ENCODE measurements around the gene LRIT2.
A peak's percentile ranks its signal among the peaks of the same experiment; 100 is the strongest.
"Not testable (repeated sequence)": the region's sequence is repeated elsewhere in the genome, so short reads cannot be mapped to it uniquely, and the experiment has no call there.

LRIT2 gene

GRCh38 chr10:84184517-84184916, 40.8 kb downstream of the LRIT2 start:
- no peak for DNase-seq (ENCODE audit: low read depth)

DNA sequence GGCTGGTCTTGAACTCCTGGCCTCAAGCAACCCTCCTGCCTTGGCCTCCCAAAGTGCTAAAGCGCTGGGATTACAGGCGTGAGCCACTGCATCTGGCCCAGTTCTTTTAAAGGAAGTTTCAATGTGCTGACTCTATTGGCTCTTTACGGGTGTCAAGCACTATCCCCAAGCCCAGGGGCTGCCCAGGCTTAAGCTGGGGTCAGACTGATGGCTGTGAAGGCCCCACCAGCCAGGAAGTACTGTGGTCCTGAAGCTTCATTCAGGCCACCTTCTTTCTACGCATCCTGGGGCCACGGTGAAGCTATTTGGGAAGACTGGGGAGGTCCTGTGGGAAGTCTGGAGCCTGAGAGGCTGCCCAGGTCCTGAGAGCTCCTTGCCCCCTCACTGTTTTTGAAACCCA, 43.7 kb downstream of the LRIT2 start:
- no peak for DNase-seq (ENCODE audit: low read depth)

GRCh38 chr10:84180386-84180785, 45.0 kb downstream of the LRIT2 start:
- not testable (repeated sequence) for DNase-seq (ENCODE audit: low read depth)

DNA sequence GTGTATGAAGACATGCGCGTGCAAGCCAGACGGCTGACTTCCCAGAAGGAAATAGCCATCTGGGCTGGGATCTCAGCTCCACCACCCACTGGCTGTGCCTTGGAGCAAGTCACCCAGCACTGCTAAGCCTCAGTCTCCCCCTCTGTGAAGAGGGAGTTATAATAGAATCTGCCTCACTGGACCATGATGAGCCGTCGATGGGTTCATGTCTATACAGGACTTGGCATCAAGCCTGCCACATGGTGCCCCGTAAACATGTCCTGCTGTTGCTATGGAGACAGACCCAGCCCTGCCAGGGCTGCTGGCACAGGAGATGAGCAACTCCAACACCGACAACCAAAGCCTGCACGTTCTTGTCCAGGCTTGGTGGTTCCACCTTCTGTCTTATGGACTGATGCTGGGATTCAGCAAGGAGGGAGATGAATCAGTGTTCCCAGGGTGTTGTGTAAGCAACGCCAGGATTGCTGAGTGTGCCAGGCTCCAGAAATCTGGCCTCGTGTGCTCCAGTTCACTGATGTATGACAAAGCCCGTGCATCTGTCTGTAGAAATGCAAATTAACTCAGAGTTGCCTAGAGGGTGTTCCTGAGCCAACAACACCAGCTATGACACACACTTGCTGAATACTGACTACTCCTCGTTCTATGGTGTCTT, 46.2 kb downstream of the LRIT2 start:
- DNase-seq (ENCODE audit: low read depth), result no peak

DNA sequence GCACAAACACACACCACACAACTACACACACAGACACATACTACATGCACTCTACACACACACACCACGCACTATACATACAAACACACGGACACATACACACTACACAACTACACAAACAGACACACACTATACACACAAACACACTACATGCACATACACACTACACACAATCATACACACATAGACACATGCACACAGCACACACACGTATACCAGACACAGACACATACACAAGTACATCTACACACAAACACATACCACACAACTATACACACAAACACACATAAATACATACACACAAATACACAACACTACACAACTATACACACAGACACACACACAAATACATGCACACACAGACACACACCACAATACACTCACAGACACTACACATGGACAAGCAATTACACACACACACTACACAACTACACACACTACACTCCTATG, 47.2 kb downstream of the LRIT2 start:
- no peak for DNase-seq (ENCODE audit: low read depth)

- peak; percentile 51 for DNase-seq (ENCODE audit: low read depth)
These were observed 47.7 kb downstream of the LRIT2 start for GRCh38 chr10:84177541-84178141.

DNA sequence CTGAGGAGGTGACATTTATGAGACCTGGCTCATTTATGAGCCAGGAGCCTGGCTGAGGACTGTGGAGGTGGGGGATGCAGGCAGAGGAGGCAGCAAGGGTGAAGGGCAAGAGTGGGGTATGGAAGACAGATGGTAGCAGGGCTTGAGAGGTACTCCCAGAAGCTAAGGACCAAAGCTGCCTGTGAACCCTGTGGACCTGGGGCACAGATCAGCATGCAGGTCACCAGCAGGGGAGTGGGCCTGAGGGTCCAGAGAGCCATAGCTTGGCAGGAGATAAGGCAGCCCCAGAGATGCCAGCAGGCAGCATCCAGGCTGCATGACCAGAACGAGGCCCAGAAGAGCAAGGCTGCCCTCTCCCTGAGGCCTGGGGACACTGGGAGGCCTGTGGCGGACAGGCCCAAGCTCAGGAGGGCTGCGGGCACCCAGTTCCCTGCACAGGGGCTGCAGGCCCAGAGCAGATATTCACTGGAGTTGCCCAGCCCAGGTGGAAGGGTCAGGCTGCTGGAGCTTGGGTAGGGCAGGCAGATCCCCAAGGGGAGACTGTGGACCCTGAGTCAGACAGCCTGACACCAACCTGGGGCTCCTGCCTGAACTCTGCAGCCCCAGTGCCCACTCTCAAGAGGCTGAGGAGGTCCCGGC, 48.4 kb downstream of the LRIT2 start:
- DNase-seq (ENCODE audit: low read depth), result no peak

DNA sequence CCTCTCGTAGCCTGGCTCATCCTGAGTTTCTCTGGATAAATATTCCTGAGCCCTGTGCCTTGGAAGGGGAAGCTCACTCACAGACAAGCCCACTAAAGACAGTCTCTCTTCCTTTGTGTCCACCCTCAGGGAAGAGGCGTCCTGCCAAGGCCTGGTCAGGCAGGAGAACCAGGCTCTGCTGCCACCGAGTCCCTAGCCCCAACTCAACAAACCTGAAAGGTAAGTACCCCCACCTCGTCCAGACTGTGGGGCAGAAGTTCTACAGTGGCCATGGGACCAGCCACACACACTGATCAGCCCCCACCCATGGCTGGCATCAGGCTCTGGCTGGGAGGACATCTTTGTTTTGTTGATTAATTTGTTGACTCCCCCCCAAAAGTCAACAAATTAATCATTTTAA, 49.0 kb downstream of the LRIT2 start:
- no peak for DNase-seq (ENCODE audit: low read depth)

DNA sequence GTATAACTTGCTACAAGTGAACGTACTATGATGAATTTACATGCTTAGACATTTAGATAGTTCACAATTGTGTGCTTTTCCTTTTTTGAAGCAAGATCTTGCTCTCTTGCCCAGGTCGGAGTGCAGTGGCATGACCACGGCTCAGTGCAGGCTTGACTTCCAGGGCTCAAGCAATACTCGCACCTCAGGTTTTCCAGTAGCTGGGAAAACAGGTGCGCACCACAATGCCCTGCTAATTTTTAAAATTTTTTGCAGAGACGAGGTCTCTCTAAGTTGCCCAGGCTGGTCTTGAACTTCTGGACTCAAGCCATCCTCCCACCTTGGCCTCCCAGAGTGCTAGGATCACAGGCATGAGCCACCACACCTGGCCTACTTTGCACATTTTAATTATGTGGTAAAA, 49.9 kb downstream of the LRIT2 start:
- DNase-seq (ENCODE audit: low read depth), result no peak

DNA sequence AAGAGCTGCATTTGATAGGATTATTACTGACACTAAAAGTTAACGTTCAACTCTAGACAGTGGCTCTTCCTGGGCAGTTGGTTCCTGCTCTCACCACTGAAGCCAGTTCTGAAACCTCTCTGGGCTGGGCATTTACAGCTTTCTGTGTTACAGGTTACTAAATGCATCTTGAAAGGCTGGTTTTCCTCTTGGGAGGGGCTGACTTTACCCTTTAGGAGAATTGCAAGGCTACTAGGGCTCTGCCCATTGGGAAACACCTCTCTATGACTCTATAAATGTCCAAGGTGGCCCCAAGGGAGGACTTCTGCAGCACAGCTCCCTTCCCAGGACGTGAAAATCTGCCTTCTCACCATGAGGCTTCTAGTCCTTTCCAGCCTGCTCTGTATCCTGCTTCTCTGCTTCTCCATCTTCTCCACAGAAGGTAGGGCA, 51.8 kb downstream of the LRIT2 start, which contains the start of gene GPR15LG:
Gene GPR15LG (plus strand): TSS at position 301 of the 429 bp plus-strand sequence. CDS start 51 bp downstream, at position 352.
- DNase-seq (ENCODE audit: low read depth), result no peak

DNA sequence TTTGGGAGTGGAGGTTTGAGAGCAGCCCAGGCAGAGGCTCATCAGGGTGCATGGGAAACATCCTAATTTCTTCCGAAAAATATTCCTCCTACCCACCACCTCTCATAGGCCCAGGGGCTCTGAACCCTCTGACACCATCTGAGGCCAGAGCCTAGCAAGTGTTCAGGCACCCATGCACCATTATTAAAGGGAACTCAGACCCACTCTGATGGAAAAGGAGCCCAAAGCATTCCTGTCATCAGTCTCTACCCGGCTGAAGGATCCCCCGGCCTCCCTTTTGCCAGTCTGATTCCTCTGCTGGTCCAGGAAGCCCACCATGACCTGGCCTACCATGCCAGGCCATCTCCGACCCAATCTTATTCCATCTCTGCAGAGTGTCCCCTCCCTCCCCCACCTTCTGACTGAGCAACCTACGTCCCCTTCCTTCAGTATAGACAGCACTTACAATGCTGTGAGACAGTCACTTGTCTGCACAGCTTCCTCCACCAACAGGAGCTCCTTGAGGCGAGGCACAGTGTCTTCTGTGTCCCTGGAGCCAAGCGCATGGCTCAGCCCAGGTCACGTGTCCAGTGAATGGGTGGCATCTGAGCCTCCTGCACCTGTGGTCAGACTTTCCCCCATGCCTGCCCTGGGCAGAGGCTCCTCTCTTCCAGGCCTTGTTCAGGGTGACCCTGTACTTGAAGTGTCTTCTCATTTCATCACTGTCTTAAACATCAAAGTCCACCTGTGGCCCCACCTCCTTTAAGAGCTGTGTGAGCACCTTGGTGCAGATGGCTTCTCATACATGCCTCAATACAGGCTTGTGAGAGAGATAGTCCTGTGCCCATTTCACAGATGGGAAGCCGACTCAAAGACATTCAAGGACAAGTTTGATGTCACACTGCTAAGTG, 52.6 kb downstream of the LRIT2 start:
- no peak for DNase-seq (ENCODE audit: low read depth)

DNA sequence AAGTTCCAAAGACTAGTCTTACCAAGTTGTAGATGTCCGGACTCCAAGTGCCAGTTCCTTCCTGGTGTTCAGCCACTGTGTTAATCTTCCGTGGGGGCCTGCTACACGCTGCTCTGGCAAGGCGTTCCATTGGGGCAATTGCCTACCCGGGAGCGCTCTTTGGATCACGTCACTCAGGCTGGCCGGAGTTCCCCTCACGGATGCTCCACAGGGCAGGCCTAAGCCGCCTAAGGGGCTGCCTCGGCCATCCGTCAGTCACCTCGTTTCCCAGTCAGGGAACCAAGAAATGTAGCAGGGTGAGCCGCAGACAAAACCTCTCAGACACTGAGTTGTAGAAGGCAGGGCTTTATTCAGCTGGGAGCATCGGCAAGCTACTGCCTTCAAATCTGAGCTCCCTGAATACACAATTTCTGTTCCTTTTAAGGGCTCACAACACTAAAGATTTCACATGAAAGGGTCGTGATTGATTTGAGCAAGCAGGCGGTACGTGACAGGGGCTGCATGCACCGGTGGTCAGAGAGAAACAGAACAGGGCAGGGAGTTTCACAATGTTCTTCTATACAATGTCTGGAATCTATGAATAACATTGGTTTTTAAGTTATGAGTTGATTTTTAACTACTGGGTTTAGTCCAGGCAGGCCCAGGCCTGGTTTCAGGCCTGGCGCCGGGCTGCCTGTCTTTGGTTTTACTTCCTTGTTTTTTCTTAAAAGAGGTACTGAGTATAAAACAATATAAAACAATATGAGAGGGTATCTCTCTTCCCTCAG, 53.5 kb downstream of the LRIT2 start:
- not testable (repeated sequence) for DNase-seq (ENCODE audit: low read depth)

GRCh38 chr10:84171237-84171636, 54.1 kb downstream of the LRIT2 start:
- DNase-seq (ENCODE audit: low read depth), result not testable (repeated sequence)

Data from activated gamma-delta T cell treated with anti-CD3 and anti-CD28 coated beads, Interleukin-2, amount 50 U/mL, for 16 hours (primary cell).